GM12874 (cell line): ENCODE data around the gene ME2.

Experiments used
- CTCF ChIP-seq: IDR thresholded peaks from 2 replicates; pipeline ENCODE4 v1.5.1; 2011; ENCODE audit warnings: low read depth, mild to moderate bottlenecking, control low read depth, low read length, moderate library complexity; ENCODE audit not compliant: insufficient read depth

ME2 gene

GRCh38 chr18:50880119-50880465 lies 1.2 kb downstream of the ME2 start:
- no peak for TF ChIP-seq CTCF

GRCh38 chr18:50886929-50887328 lies 8.0 kb downstream of the ME2 start:
- TF ChIP-seq CTCF, result no peak

- no peak for TF ChIP-seq CTCF
Measured at GRCh38 chr18:50895350-50896045, 16.6 kb downstream of the ME2 start.

- no peak for TF ChIP-seq CTCF
Measured at GRCh38 chr18:50896093-50896492, 17.2 kb downstream of the ME2 start.

- TF ChIP-seq CTCF, result no peak
Measured at GRCh38 chr18:50898919-50899318, 20.0 kb downstream of the ME2 start.

- TF ChIP-seq CTCF, result no peak
Measured at GRCh38 chr18:50902797-50903196, 23.9 kb downstream of the ME2 start.

GRCh38 chr18:50906843-50907242 lies 27.9 kb downstream of the ME2 start:
- TF ChIP-seq CTCF, result no peak
